ENCODE results near the gene CHD6.

Gene CHD6

GRCh38 chr20:41454250-41454649, 163.9 kb downstream of the CHD6 start:
- in situ Hi-C loops (cut with HindIII; ENCODE audit: low pct_ligation_motif_present, low sequenced_read_pairs): no loop called here
- H3K4me3 ChIP-seq (ENCODE audit: low read depth, low read length): no peak overlapping the region
- no peak for DNase-seq
- H3K27me3 ChIP-seq (replicated peaks): no peaks in the 10 kb centered on the region
- TF ChIP-seq CTCF (IDR thresholded peaks at IDR 0.05; ENCODE audit: low read depth, low read length, missing control alignments): no peak
- no peak overlapping the region for H3K27ac ChIP-seq
- peaks cover 44% of the 10 kb centered on the region for H3K36me3 ChIP-seq (replicated peaks)

- DNase-seq: no peak
- no peak overlapping the region for H3K27ac ChIP-seq
- in situ Hi-C loops (cut with HindIII; ENCODE audit: low pct_ligation_motif_present, low sequenced_read_pairs): no loop called here
- H3K36me3 ChIP-seq (replicated peaks): peaks cover 44% of the 10 kb centered on the region
- no peak for TF ChIP-seq CTCF (IDR thresholded peaks at IDR 0.05; ENCODE audit: low read depth, low read length, missing control alignments)
- H3K4me3 ChIP-seq (ENCODE audit: low read depth, low read length): no peak overlapping the region
- H3K27me3 ChIP-seq (replicated peaks): no peaks in the 10 kb centered on the region
Observed at GRCh38 chr20:41453010-41453950, 164.9 kb downstream of the CHD6 start.

- Histone ChIP-seq H3K27me3 (replicated peaks) (no peaks in the 10 kb centered on the region), H3K36me3 (replicated peaks) (peaks cover 47% of the 10 kb centered on the region), H3K4me3 (ENCODE audit: low read depth, low read length) (no peak overlapping the region), H3K27ac (no peak overlapping the region)
- no peak for TF ChIP-seq CTCF (IDR thresholded peaks at IDR 0.05; ENCODE audit: low read depth, low read length, missing control alignments)
- DNase-seq: no peak
- in situ Hi-C loops (cut with HindIII; ENCODE audit: low pct_ligation_motif_present, low sequenced_read_pairs): no loop called here
Observed at GRCh38 chr20:41452226-41452625, 166.0 kb downstream of the CHD6 start.

GRCh38 chr20:41447006-41447405, 171.2 kb downstream of the CHD6 start:
- DNase-seq: no peak
- TF ChIP-seq CTCF (IDR thresholded peaks at IDR 0.05; ENCODE audit: low read depth, low read length, missing control alignments): no peak
- no peaks in the 10 kb centered on the region for H3K27me3 ChIP-seq (replicated peaks)
- no peak overlapping the region for H3K4me3 ChIP-seq (ENCODE audit: low read depth, low read length)
- in situ Hi-C loops (cut with HindIII; ENCODE audit: low pct_ligation_motif_present, low sequenced_read_pairs): no loop called here
- H3K36me3 ChIP-seq (replicated peaks): peaks cover 50% of the 10 kb centered on the region
- H3K27ac ChIP-seq: no peak overlapping the region

- Histone ChIP-seq H3K27me3 (replicated peaks) (no peaks in the 10 kb centered on the region), H3K4me3 (ENCODE audit: low read depth, low read length) (no peak overlapping the region), H3K36me3 (replicated peaks) (peaks cover 44% of the 10 kb centered on the region), H3K27ac (no peak overlapping the region)
- no peak for TF ChIP-seq CTCF (IDR thresholded peaks at IDR 0.05; ENCODE audit: low read depth, low read length, missing control alignments)
- no peak for DNase-seq
- in situ Hi-C loops (cut with HindIII; ENCODE audit: low pct_ligation_motif_present, low sequenced_read_pairs): no loop called here
Observed at GRCh38 chr20:41446456-41446855, 171.7 kb downstream of the CHD6 start.
